ENCODE data around the gene IKBKE.

GRCh38 chr1:206544562-206545257, 74.4 kb downstream of the IKBKE start:
- TF ChIP-seq, protein P1, sequence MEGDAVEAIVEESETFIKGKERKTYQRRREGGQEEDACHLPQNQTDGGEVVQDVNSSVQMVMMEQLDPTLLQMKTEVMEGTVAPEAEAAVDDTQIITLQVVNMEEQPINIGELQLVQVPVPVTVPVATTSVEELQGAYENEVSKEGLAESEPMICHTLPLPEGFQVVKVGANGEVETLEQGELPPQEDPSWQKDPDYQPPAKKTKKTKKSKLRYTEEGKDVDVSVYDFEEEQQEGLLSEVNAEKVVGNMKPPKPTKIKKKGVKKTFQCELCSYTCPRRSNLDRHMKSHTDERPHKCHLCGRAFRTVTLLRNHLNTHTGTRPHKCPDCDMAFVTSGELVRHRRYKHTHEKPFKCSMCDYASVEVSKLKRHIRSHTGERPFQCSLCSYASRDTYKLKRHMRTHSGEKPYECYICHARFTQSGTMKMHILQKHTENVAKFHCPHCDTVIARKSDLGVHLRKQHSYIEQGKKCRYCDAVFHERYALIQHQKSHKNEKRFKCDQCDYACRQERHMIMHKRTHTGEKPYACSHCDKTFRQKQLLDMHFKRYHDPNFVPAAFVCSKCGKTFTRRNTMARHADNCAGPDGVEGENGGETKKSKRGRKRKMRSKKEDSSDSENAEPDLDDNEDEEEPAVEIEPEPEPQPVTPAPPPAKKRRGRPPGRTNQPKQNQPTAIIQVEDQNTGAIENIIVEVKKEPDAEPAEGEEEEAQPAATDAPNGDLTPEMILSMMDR (IDR thresholded peaks at IDR 0.05; ENCODE audit: extremely low read depth in 1 of 2, insufficient read depth in 1 of 2, low read depth in 1 of 2, low read length in 2 of 2), result peak; percentile 82 to 92
- TF ChIP-seq POLR2A (IDR thresholded peaks at IDR 0.05; ENCODE audit: low read depth, low read length), result no peak
- TF ChIP-seq, protein P2, sequence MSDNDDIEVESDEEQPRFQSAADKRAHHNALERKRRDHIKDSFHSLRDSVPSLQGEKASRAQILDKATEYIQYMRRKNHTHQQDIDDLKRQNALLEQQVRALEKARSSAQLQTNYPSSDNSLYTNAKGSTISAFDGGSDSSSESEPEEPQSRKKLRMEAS (IDR thresholded peaks at IDR 0.05; ENCODE audit: insufficient read depth, insufficient read length), result peak; percentile 98
- no peak for TF ChIP-seq JUN (IDR thresholded peaks at IDR 0.05; ENCODE audit: borderline replicate concordance, insufficient read depth, insufficient read length, low read depth)

Data from endothelial cell of umbilical vein (primary cell).